ENCODE measurements around the gene ABCD2.
"Not testable (repeated sequence)": the region's sequence is repeated elsewhere in the genome, so short reads cannot be mapped to it uniquely, and the experiment has no call there.

Gene ABCD2

DNA sequence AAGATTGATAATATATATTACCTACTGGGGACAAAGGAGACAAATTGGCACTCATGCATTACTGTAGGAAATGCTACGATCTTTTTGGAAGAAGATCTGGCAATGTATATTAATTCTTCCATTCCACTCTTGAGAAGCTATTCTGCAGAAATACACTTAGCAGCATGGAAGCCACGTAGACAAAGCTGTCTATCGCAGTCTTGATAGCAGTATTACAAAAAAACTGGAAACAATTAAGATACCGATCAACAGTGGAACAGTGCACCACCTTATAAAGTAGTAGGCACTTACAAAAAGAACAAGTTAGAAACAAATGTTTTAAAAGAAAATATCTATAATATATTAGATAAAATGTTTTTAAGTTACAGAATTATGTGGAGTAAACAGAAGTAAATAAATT is 87.2 kb downstream of the ABCD2 start:
- no peak for DNase-seq

GRCh38 chr12:39526974-39527373 is 92.6 kb downstream of the ABCD2 start:
- no peak for DNase-seq

DNA sequence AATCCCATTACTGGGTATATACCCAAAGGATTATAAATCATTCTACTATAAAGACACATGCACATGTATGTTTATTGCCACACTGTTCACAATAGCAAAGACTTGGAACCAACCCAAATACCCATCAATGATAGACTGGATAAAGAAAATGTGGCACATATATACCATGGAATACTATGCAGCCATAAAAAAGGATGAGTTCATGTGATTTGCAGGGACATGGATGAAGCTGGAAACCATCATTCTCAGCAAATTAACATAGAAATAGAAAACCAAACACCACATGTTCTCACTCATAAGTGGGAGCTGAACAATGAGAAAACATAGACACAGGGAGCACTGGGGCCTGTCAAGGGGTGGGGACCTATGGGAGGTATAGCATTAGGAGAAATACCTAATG is 97.4 kb downstream of the ABCD2 start:
- not testable (repeated sequence) for DNase-seq

GRCh38 chr12:39510001-39510400 is 109.6 kb downstream of the ABCD2 start:
- no peak for DNase-seq

DNA sequence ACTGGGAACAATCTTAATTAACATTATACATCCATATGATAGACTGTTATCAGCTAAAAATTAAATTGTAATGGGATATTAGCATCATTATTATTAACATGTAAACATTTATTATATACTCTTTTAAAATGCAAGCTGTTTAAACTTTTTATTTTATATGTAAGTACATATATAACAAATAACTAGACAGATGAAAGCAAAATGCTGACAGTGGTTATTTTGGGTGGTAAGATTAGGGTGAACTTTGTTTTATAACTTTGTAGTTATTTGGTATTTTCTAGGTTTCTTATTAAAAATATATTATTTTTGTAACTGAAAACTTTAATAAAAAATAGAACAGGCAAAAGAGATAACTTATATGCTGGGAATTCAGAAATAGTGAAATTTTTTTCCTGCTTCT is 114.0 kb downstream of the ABCD2 start:
- no peak for DNase-seq

- no peak for DNase-seq
These were observed 114.6 kb downstream of the ABCD2 start for GRCh38 chr12:39505023-39505422.

- DNase-seq: no peak
These were observed 116.2 kb downstream of the ABCD2 start for GRCh38 chr12:39503439-39503838.

DNA sequence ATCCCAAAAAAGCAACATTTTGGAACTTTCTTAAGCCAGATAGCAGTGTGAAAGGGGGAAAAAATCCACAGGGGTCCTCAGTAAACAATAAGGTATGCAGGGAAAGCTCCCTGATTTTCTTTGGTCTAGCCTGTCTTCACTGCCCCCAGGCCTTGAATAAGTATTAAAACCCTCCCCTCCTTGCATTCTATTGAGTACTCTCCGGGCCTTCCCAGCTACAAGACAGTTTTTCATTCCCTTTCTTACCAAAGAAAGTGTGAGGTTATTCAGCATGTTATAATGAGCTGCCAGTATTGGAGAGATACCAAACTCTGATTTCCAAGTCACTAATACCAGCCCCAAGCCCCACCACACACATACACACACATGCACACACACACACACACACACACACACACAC is 116.9 kb downstream of the ABCD2 start:
- no peak for DNase-seq
